Activated naive CD4-positive, alpha-beta T cell treated with anti-CD3 and anti-CD28 coated beads, Interleukin-2, amount 50 U/mL, for 16 hours (primary cell): ENCODE data around the gene ATP5MG.
A peak's percentile ranks its signal among the peaks of the same experiment; 100 is the strongest.
"Not testable (repeated sequence)": the region's sequence is repeated elsewhere in the genome, so short reads cannot be mapped to it uniquely, and the experiment has no call there.

Source experiments
- DNase-seq: peaks from one replicate; pipeline ENCODE4 v3.0.0-alpha.2; 2020

The ATP5MG gene, protein sequence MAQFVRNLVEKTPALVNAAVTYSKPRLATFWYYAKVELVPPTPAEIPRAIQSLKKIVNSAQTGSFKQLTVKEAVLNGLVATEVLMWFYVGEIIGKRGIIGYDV

GRCh38 chr11:118401151-118401879 lies at the start of gene ATP5MG:
ATP5MG (plus strand) TSS chr11:118401606; CDS start chr11:118401666, 60 bp downstream.
- DNase-seq: peak; percentile 92

DNA sequence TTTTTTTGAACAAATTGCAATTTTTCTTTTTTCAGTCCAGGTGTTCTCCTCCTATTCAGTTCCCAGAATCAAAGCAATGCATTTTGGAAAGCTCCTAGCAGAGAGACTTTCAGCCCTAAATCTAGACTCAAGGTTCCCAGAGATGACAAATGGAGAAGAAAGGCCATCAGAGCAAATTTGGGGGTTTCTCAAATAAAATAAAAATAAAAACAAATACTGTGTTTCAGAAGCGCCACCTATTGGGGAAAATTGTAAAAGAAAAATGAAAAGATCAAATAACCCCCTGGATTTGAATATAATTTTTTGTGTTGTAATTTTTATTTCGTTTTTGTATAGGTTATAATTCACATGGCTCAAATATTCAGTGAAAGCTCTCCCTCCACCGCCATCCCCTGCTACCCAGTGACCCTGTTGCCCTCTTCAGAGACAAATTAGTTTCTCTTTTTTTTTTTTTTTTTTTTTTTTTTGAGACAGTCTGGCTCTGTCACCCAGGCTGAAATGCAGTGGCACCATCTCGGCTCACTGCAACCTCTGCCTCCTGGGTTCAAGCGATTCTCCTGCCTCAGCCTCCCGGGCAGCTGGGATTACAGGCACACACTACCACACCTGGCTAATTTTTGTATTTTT lies 48.2 kb upstream of the ATP5MG start:
- no peak for DNase-seq

- no peak for DNase-seq
Observed at GRCh38 chr11:118358071-118358470, 43.3 kb upstream of the ATP5MG start.

DNA sequence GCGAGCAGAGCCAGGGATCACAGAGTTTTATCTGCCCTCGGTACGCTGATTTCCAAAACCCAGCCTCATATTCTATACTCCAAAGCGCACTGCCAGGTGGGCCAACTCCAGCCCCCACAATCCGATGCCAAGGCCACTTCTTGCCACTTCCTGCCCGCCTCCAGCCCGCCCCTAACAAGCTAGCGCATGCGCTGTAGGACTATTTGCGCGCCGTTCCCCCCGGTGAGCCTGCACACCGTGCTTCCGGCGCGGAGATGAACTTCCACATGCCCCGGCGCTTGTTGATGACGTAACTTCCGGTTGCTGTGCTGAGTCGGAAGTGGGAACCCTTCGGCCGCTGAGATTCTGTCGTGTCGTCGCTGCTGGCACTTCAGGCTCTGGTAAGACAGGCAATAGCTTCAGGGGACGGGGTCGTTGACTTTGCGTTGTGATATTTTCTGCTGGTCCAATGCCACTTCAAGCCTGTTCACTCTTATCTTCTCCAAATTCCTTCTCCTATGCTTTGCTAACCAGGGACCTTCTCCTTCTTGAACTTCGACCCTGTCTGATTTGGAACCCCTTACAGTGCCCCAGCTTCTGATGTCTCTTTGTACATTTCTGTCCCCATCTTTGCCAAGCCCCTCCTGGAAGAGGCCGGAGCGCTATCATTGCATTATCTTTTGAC lies 42.0 kb upstream of the ATP5MG start, which contains the start of gene UBE4A:
Gene UBE4A, plus strand, starts transcription at position 306 of the 664 bp plus-strand sequence. CDS start 5,481 bp downstream, outside the sequence.
- DNase-seq: peak; percentile 96

- DNase-seq: no peak
Observed at GRCh38 chr11:118364956-118365615, 36.3 kb upstream of the ATP5MG start.

- no peak for DNase-seq
Observed at GRCh38 chr11:118366287-118366686, 35.1 kb upstream of the ATP5MG start.

GRCh38 chr11:118370774-118371173 lies 30.6 kb upstream of the ATP5MG start:
- no peak for DNase-seq

- no peak for DNase-seq
Observed at GRCh38 chr11:118373263-118373662, 28.1 kb upstream of the ATP5MG start.

- DNase-seq: no peak
Observed at GRCh38 chr11:118373871-118374270, 27.5 kb upstream of the ATP5MG start.

DNA sequence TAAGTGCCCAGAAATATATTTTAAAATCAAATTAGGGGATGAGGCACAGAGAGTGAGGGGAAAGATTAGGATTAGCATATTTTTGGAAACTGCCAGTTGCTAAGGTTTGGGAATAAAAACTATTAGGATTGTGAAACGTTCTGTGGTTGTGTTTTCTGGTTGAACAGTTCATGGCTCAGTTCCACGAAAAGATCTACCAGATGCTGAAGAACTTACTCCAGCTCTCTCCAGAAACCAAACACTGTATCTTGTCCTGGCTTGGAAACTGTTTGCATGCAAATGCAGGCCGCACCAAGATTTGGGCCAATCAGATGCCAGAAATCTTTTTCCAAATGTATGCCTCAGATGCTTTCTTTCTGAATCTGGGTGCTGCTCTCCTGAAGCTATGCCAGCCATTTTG lies 26.7 kb upstream of the ATP5MG start:
- DNase-seq: no peak

DNA sequence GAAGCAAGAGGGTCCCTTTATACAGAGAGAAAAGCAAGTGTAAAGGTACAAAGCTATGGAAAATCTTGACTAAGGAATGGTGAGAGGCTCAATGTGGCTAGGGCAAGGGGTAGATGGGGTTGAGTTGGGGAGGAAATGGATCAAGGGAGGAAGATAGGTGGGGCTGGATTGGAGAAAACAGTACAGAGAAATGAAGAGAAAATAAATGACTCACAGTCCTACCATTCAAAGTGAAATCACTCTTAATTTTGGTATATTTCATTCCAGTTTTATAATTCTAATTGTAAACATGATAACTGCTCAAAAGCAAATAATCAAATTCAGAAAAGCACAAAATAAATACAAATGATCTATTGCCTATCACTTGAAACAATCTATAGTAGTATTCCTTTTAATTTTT lies 25.4 kb upstream of the ATP5MG start:
- no peak for DNase-seq

- DNase-seq: no peak
Observed at GRCh38 chr11:118379497-118379896, 21.9 kb upstream of the ATP5MG start.

DNA sequence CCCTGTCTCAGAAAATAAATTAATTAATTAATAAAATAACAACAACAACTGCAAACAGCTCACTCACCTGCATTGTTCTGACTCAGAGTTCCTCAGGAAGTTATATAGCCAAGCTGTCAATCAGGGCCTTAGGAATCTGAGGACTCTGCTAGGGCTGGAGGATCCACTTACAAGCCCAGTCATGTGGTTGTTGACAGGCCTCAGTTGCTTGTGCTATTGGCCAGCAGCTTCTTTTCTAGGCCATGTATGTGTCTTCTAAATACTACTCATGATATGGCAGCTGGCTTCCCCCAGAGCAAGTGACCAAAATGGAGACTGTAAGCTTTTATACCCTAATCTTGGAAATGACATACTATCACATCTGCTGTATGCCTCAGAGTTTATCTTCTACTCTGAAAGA lies 20.8 kb upstream of the ATP5MG start:
- DNase-seq: no peak

GRCh38 chr11:118382954-118383353 lies 18.5 kb upstream of the ATP5MG start:
- no peak for DNase-seq

- no peak for DNase-seq
Observed at GRCh38 chr11:118383657-118384056, 17.7 kb upstream of the ATP5MG start.

DNA sequence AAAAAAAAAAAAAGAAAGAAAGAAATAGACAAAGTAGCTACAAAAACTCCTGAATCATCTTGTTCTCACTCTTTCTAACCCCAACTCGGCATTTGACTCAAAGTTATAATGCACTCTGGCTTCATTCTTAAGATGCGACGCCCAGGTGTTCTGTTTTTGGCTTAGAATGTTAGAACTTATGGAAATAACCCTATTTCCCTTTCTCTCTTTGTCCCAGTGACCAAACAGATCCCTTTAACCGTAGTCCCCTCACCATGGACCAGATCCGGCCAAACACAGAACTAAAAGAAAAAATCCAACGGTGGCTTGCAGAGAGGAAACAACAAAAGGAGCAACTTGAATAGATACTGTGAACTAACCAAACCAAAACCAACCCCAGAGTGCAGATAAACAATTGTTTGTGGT lies 5.3 kb upstream of the ATP5MG start:
- DNase-seq: no peak

DNA sequence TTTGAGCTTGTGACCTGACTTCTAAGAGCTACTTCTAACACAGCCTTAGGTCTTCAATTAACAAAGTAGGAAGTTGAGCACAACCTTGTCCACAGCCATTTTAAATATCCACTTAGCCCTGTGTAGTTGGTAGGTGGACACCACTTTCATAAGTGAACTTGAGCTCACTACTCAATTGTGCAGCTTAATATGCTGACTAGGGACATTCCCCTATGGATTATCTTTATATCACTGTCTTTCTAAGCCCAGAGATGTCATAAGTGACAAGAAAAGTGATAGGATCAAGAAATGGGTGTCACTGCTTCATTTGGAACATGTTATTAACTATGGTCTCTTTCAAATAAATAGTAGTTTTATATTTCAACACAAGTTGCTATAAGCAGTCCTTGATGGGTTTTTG lies 4.0 kb upstream of the ATP5MG start:
- DNase-seq: no peak

- DNase-seq: peak; percentile 46
Observed at GRCh38 chr11:118398791-118399559, 2.4 kb upstream of the ATP5MG start.

DNA sequence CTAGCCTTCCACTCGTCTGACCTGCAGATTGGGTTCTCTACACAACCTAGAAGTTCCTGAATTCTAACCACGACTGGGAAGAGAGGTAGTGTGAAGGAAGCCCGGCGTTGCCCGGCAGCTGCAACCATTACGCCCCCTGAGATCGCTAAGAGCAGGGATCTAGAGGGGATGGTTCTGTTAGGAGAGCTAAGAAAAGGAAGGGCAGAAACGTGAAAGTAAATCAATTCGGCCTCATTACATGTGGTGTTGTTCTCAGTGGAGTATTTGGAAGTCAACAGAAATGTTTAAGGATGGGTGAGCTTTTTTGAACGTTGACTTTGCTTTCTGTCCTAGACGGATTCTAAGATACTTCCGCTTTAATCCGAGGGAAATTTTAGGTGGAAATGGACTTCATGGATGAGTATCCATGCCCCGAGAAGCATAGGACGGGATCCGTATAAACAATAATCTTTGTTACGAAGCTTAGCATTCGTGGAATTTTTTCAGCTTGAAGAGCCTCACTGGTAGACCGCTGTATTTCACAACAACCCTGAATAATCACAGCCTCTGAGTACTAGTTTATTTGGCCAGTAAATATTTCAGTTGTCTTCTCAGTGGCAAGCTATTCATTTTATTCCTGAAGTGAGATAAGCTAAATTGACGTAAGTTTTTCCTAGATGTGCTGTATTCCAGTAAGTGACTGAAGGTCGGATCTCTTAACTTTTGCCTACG lies 629 bp downstream of the ATP5MG start:
- DNase-seq: no peak

GRCh38 chr11:118402594-118402993 lies 1.2 kb downstream of the ATP5MG start:
- not testable (repeated sequence) for DNase-seq

DNA sequence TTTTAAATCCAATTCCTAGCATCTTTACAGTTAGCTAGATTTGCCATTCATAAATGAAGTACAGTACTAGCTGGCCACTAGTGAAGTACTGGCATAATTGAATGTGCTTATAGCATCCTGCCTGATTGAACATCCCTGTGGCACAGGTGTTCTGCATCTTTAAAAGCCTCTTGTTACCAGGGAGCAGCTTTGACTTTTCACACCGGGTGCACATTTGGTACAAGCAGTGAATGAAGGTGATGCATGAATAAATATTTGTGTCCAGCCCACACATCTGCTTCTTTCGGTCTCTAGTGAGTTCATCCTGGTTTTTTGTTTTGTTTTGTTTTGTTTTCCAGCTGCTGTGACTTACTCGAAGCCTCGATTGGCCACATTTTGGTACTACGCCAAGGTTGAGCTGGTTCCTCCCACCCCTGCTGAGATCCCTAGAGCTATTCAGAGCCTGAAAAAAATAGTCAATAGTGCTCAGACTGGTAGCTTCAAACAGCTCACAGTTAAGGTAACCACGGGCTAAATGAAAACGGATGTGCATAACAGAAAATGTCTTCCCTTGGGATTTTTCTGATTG lies 5.3 kb downstream of the ATP5MG start:
- DNase-seq: no peak
